MM.1S (cell line): ENCODE measurements around the gene NBPF11.
"Not testable (repeated sequence)": the region's sequence is repeated elsewhere in the genome, so short reads cannot be mapped to it uniquely, and the experiment has no call there.

Source experiments
- DNase-seq: peaks from one replicate; pipeline ENCODE4 v3.0.0-alpha.2; 2015
- H2AFZ ChIP-seq: fragments of 300-600 bp; sonication (generic); 2 replicates; pipeline ENCODE4 v1.6.0; 2016; ENCODE audit warnings: antibody characterized with exemption, low read length
- H3F3A ChIP-seq: fragments of 300-600 bp; sonication (generic); 2 replicates; pipeline ENCODE4 v1.6.1; 2016; ENCODE audit warnings: mild to moderate bottlenecking, antibody characterized with exemption, low read length, moderate library complexity, mixed read lengths; ENCODE audit not compliant: insufficient read depth
- H3K27ac ChIP-seq: fragments of 300-600 bp; sonication (generic); 2 replicates; pipeline ENCODE4 v1.5.1; 2016; ENCODE audit warnings: mild to moderate bottlenecking, low read length
- H3K27me3 ChIP-seq: fragments of 300-600 bp; sonication (generic); replicated peaks from 2 replicates; pipeline ENCODE4 v1.6.0; 2016; ENCODE audit warnings: low read length; ENCODE audit not compliant: insufficient read depth
- H3K36me3 ChIP-seq: fragments of 300-600 bp; sonication (generic); replicated peaks from 2 replicates; pipeline ENCODE4 v1.6.1; 2016; ENCODE audit warnings: mild to moderate bottlenecking, low read length, mixed read lengths; ENCODE audit not compliant: insufficient read depth
- H3K4me1 ChIP-seq: fragments of 300-600 bp; sonication (generic); 2 replicates; pipeline ENCODE4 v1.6.1; 2016; ENCODE audit warnings: low read length, mixed read lengths
- H3K4me2 ChIP-seq: fragments of 300-600 bp; sonication (generic); 2 replicates; pipeline ENCODE4 v1.6.0; 2016; ENCODE audit warnings: low read depth, low read length
- H3K4me3 ChIP-seq: fragments of 300-600 bp; sonication (generic); 2 replicates; pipeline ENCODE4 v1.5.1; 2016; ENCODE audit warnings: low read length, mixed read lengths
- H3K79me2 ChIP-seq: fragments of 300-600 bp; sonication (generic); 2 replicates; pipeline ENCODE4 v1.6.1; 2016; ENCODE audit warnings: mixed run types, low read length, mixed read lengths
- H3K9ac ChIP-seq: fragments of 300-600 bp; sonication (generic); 2 replicates; pipeline ENCODE4 v1.6.1; 2016; ENCODE audit warnings: low read length, mixed read lengths
- H3K9me2 ChIP-seq: fragments of 300-600 bp; sonication (generic); replicated peaks from 2 replicates; pipeline ENCODE4 v1.6.1; 2016; ENCODE audit warnings: mild to moderate bottlenecking, low read length, mixed read lengths; ENCODE audit not compliant: insufficient read depth
- H3K9me3 ChIP-seq: fragments of 300-600 bp; sonication (generic); replicated peaks from 2 replicates; pipeline ENCODE4 v1.6.1; 2016; ENCODE audit warnings: mild to moderate bottlenecking, low read length, mixed read lengths; ENCODE audit not compliant: insufficient read depth
- H4K20me1 ChIP-seq: fragments of 300-600 bp; sonication (generic); 2 replicates; pipeline ENCODE4 v1.6.1; 2016; ENCODE audit warnings: mild to moderate bottlenecking, low read length, moderate library complexity, mixed read lengths; ENCODE audit not compliant: insufficient read depth

NBPF11 gene

DNA sequence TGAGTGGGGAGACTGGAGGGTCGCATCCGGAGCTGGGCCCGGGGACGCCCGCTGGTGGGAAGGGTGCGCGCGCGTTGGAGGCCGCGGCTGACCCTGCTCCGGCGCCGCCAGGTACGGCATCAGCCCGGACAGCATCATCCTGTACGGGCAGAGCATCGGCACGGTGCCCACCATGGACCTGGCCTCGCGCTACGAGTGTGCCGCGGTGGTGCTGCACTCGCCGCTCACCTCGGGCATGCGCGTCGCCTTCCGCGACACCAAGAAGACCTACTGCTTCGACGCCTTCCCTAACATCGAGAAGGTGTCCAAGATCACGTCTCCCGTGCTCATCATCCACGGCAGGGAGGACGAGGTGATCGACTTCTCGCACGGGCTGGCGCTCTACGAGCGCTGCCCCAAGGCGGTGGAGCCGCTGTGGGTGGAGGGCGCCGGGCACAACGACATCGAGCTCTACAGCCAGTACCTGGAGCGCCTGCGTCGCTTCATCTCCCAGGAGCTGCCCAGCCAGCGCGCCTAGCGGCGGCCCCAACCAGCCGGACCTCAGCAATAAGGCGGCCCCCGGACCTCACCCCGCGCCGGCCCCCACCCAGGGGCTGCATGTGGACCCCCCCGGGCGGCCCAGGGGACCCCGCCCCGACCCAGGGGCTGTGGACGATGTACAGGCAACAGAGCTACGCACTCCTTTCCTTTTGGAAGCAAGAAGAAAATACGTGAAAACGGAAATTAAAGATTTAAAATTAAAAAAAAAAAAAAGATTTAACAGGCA is 2.8 kb downstream of the NBPF11 start:
- H3K9me3 ChIP-seq, H3K27ac ChIP-seq, H3K27me3 ChIP-seq, H2AFZ ChIP-seq, H3K4me3 ChIP-seq, DNase-seq, H3K4me2 ChIP-seq, H3K9ac ChIP-seq, H3F3A ChIP-seq, H4K20me1 ChIP-seq, H3K36me3 ChIP-seq, H3K4me1 ChIP-seq, H3K9me2 ChIP-seq: not testable (repeated sequence)
- H3K79me2 ChIP-seq = peaks cover 14% of the 10 kb centered on the region

DNA sequence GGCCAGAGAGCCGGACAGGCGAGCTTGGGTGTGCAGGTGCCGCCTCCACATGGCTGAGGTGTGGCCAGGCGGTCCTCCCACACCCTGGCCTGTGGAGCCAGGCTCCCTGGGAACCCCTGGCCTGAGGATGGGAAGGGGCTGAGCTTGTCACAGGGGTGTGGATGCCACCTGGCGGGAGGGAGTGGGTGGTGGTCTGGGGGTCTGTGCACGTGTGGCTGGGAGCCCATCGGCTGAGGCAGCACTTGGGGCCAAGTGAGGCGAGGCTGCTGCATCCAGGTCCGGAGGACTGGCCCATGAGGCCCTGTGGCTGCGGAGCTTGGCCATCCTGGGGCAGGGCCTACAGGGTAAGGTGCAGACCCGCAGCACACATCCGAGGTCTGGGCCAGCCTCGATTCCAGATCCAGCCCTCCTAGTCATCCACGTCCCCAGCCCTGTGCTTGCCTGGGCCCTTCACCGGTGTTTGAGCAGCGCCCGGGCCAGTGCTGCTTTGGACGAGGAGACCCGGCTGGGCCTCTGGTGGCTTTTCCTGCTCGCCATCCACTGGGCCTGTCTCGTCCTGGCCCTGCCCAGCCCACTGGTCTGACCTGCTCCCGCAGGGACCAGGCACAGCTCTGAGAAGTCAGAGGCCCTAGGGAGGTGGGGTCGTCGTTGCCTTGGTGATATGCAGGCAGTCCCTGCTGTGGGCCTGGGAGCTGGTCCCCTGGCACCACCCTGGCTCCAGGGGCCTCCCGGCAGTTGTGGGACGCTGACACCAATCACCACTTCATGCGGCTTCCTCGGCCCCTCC is 4.8 kb downstream of the NBPF11 start:
- H3K4me1 ChIP-seq, H3K27ac ChIP-seq, DNase-seq, H3K9me3 ChIP-seq, H3K27me3 ChIP-seq, H3K4me3 ChIP-seq, H3K9ac ChIP-seq, H3K9me2 ChIP-seq, H4K20me1 ChIP-seq, H3K4me2 ChIP-seq, H2AFZ ChIP-seq, H3K36me3 ChIP-seq, H3F3A ChIP-seq: not testable (repeated sequence)
- H3K79me2 ChIP-seq = peaks cover 14% of the 10 kb centered on the region

DNA sequence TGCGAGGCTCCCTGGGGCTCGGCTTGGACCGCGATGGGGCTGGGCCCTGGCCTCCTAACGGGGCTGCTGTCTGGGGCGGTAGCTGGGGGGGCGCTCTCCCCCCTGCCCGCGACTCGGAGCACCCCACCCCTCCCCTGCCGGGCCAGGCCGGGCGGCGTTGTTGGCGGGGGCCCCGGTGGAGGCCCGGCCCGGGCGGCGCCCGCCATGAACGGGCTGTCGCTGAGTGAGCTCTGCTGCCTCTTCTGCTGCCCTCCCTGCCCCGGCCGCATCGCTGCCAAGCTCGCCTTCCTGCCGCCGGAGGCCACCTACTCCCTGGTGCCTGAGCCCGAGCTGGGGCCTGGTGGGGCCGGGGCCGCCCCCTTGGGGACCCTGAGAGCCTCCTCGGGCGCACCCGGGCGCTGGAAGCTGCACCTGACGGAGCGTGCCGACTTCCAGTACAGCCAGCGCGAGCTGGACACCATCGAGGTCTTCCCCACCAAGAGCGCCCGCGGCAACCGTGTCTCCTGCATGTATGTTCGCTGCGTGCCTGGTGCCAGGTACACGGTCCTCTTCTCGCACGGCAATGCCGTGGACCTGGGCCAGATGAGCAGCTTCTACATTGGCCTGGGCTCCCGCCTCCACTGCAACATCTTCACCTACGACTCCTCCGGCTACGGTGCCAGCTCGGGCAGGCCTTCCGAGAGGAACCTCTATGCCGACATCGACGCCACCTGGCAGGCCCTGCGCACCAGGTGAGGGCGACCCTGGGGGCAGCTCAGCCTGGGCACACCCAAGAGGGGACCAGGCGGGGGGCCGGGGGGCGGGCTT is 5.7 kb downstream of the NBPF11 start:
- not testable (repeated sequence) for H3K4me3 ChIP-seq, H3K9me3 ChIP-seq, H3K9ac ChIP-seq

DNA sequence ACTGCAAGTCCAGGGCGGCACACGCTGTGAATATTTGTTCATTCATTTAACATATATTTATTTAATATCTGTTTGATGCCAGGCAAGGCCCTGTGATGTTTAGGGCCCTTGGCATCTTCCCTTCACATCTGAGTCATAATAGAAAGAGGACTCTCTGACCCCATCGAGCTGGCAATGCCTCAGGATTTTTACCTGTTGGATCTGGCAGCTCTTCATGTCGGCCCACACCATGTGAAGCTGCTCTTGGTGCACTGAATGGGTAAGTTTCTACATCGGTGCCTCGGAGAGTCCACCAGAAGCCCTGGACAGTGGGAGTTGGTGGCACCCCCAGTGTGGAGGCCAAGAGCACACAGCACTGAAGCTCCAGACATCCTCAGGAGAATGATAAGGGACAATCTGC is 8.9 kb downstream of the NBPF11 start:
- H3K9ac ChIP-seq, H3F3A ChIP-seq, H3K27ac ChIP-seq, DNase-seq, H3K4me1 ChIP-seq, H2AFZ ChIP-seq, H3K4me3 ChIP-seq, H3K27me3 ChIP-seq, H3K79me2 ChIP-seq, H4K20me1 ChIP-seq, H3K9me3 ChIP-seq, H3K36me3 ChIP-seq, H3K4me2 ChIP-seq, H3K9me2 ChIP-seq: not testable (repeated sequence)

More for the DNA sequence above, 5.7 kb downstream of the NBPF11 start:
- not testable (repeated sequence) for DNase-seq, H3K27me3 ChIP-seq, H3K36me3 ChIP-seq, H3K27ac ChIP-seq, H2AFZ ChIP-seq, H3K4me2 ChIP-seq, H4K20me1 ChIP-seq, H3F3A ChIP-seq, H3K4me1 ChIP-seq, H3K9me2 ChIP-seq
- H3K79me2 ChIP-seq = peaks cover 14% of the 10 kb centered on the region

DNA sequence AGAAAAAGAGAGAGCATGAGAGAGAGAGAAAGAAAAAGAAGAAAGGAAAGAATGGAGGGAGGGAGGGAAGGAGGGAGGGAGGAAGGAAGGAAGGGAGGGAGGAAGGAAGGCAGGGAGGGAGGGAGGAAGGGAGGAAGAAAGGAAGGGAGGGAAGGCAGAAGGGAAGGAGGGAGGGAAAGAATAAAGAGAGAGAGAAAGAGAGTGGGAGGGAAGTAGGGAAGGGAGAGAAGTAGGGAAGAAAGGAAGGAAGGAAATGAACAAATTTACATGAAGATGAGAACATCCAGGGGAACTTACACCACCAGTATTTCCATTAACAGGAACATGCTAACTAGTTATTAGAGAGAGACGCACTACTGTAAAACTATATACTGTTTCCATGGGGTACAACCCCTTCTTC is 10.1 kb downstream of the NBPF11 start:
- not testable (repeated sequence) for H3K9me2 ChIP-seq, H3K27me3 ChIP-seq, H3K9ac ChIP-seq, H2AFZ ChIP-seq, H3F3A ChIP-seq, H3K9me3 ChIP-seq, H3K4me1 ChIP-seq, H3K27ac ChIP-seq, H3K4me2 ChIP-seq, H3K4me3 ChIP-seq, DNase-seq, H3K79me2 ChIP-seq, H4K20me1 ChIP-seq, H3K36me3 ChIP-seq

DNA sequence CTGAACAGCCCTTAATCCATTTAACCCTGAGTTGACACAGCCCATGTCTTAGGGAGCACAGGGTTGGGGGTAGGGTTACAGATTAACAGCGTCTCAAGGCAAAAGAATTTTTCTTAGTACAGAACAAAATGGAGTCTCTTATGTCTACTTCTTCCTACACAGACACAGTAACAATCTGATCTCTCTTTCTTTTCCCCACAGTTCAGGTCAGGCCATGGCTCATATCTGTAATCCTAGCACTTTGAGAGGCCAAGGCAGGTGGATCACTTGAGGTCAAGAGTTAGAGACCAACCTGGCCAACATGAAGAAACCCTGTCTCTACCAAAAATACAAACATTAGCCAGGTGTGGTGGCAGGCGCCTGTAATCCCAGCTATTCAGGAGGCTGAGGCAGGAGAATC is 13.5 kb downstream of the NBPF11 start:
- not testable (repeated sequence) for H3K9ac ChIP-seq, H3K9me2 ChIP-seq, H3K9me3 ChIP-seq, H3K4me1 ChIP-seq, H4K20me1 ChIP-seq, DNase-seq, H3K27ac ChIP-seq, H3K36me3 ChIP-seq, H3K4me2 ChIP-seq, H3K79me2 ChIP-seq, H2AFZ ChIP-seq, H3K27me3 ChIP-seq, H3F3A ChIP-seq, H3K4me3 ChIP-seq

DNA sequence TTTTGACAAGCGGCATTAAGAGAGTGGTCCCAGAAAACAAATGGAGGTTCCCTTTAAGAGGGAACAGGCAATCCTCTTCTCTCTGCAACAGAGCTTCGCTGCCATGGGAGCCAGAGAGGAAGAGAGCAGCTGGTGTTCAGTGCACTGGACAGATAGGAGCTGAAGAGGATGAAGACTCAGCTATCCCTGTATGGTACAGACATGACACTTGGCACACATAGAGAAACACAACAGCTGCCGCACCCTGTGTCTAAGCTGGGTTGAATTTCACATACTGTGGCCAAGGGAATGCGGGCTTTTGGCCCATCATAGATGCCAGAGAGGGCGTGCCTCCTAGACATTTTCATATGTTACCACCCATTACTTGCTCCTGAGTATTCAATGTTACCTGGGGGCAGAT is 29.7 kb downstream of the NBPF11 start:
- H3F3A ChIP-seq, H3K4me2 ChIP-seq, H3K36me3 ChIP-seq, H3K9ac ChIP-seq, H3K27ac ChIP-seq, H3K9me2 ChIP-seq, H3K27me3 ChIP-seq, H4K20me1 ChIP-seq, H2AFZ ChIP-seq, H3K9me3 ChIP-seq, DNase-seq, H3K79me2 ChIP-seq, H3K4me3 ChIP-seq, H3K4me1 ChIP-seq: not testable (repeated sequence)
